22Rv1 (cell line): ENCODE data around the gene BOD1L1.

Experiments used
- H3K27ac ChIP-seq: fragments of 450-650 bp; 2 replicates; pipeline ENCODE4 v1.5.1; 2017
- CTCF ChIP-seq: fragments of 450-650 bp; IDR thresholded peaks from 2 replicates; pipeline ENCODE4 v1.5.1; 2017; ENCODE audit warnings: mild to moderate bottlenecking
- ZFX ChIP-seq: fragments of 450-650 bp; IDR thresholded peaks from 2 replicates; pipeline ENCODE4 v1.6.1; 2017; ENCODE audit warnings: antibody characterized with exemption, borderline replicate concordance

BOD1L1 gene

DNA sequence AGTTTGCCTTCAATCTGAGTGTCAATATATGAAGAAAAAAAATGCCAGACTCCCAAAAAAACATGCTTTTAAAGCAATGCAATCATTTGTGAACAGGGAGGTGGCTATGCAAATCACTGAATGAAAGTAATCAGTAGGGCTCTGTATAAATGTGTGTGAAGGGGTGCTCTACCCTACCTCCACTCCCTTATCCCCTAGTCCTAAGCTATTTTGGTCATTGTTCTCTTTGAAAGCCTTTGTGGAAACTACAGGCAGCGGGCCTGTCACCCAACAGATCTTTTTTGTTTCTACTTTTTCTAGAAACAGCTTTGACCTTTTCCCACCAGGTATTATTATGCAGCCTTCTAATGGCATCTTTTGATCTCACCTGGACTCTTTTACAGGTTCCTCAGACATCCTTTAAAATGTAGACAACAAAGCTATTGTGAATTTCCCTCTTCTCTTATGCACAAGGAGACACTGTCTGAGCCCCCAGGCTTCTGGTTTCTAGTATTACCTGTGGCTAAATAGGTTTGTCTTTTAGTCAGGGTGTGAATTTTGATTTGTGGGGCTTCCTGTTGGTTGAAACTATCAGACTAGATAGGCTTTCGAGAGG is 9.2 kb downstream of the BOD1L1 start:
- no peak overlapping the region for H3K27ac ChIP-seq
- TF ChIP-seq ZFX = no peak
- no peak for TF ChIP-seq CTCF

GRCh38 chr4:13617801-13618200 is 9.7 kb downstream of the BOD1L1 start:
- TF ChIP-seq ZFX (no peak), CTCF (no peak)
- H3K27ac ChIP-seq = no peak overlapping the region

DNA sequence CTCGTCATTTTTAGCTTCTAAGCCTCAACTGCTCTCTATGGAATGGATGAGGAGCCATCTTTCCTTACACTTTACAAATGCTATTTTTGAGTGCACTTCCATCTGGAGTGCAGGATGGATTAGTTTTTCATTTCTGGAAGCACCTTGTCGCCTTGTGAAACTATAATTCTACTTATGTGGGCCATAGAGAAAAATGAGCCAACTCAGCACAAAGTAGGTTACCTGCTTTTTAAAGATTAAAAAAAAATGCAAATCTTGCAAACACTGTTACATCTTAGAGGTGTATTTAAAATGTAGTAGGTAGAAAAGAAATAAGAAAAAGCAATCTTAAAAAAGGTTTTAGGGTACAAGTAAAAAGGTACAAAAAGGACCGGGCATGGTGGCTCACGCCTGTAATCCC is 10.9 kb downstream of the BOD1L1 start:
- no peak overlapping the region for H3K27ac ChIP-seq
- TF ChIP-seq ZFX = no peak
- no peak for TF ChIP-seq CTCF

GRCh38 chr4:13615161-13615560 is 12.4 kb downstream of the BOD1L1 start:
- no peak for TF ChIP-seq ZFX
- no peak for TF ChIP-seq CTCF
- no peak overlapping the region for H3K27ac ChIP-seq

GRCh38 chr4:13612569-13612968 is 15.0 kb downstream of the BOD1L1 start:
- no peak for TF ChIP-seq CTCF
- no peak for TF ChIP-seq ZFX
- H3K27ac ChIP-seq = no peak overlapping the region

DNA sequence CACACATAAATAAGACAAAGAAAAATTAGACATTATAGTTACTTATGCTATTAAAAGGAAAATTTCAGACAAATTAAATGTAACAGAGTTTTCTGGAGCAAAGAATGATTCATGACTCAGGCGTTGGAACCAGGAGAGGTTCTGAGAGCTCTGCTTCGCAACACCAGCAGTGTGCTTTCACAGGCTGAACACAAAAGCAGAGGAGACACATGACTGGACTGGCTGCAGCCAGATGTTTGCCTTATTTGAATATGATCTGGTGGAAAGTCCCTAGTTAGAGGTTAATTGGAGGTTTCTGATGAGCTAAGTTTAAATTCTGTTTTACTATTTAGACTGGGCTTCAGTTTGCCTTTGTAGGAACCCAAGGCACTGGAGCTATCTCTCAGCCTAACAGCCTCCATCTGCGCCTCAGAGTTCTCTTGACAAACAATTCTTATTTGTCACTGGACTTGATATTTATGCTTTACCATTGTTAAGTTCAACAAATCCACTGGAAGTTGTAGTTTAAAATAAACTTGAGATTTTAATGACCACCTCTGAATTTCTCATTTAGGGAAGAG is 16.2 kb downstream of the BOD1L1 start:
- no peak overlapping the region for H3K27ac ChIP-seq
- no peak for TF ChIP-seq ZFX
- TF ChIP-seq CTCF = no peak

- TF ChIP-seq CTCF = no peak
- no peak for TF ChIP-seq ZFX
- H3K27ac ChIP-seq = no peak overlapping the region
Observed at GRCh38 chr4:13605330-13605729, 22.2 kb downstream of the BOD1L1 start.
